Non-pigmented ciliary epithelial cell (primary cell): ENCODE data around the gene PCED1B.

Experiments used
- DNase-seq: peaks from one replicate; pipeline ENCODE4 v3.0.0-alpha.2; 2010; ENCODE audit warnings: low read depth

PCED1B gene

DNA sequence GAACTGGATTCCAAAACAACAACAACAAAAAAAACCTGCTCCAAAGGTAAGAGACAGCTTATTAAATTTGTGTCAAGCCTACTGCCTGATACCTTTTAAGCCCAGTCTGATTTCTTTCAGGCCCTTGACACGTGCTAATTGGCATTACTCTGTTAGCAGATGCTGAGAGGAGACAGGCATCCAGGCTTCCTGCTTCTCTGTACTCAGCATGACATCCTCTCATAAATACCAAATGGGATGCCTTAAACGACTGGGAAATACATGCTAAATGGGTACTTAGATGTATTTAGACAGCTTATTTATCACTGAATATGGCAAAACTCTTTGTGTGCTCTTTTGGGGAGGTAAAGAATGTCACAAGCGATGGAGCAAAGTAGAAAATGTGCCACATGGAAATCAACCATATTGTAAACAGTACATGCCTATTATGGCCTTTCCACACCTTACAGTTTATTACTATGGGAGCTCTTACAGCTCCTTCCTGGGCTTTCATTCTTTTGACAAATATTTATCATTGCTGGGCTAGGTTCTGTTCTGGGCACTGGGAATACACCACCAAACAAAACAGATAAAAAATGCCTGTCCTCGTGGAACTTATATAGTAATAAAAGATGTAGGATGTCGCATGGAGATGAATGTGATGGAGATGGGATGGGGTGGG is 11.5 kb upstream of the PCED1B start:
- DNase-seq, result no peak

- no peak for DNase-seq
These were observed 10.9 kb upstream of the PCED1B start for GRCh38 chr12:47068539-47068938.

- no peak for DNase-seq
These were observed 9.1 kb upstream of the PCED1B start for GRCh38 chr12:47070310-47070709.

GRCh38 chr12:47071241-47071852 is 8.1 kb upstream of the PCED1B start:
- no peak for DNase-seq

GRCh38 chr12:47073951-47074350 is 5.5 kb upstream of the PCED1B start:
- DNase-seq, result no peak

DNA sequence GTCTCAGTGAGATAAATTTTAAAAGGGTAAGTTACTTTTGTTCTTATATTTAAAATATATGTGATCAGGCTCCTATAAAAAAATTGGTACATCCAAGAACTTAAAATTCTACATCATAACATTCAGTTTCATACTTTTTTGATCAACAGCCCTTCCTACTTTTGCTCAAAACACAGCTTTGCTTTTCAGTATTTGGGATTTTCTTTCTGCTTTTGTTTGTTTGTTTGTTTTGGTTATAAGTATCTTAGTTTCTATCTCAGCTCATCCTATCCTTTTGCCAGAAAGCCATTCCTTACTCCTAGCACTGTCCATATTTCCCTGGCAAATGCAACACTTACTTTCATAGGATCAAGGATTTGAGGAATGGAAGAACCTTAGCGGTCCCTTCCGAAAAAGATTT is 4.7 kb upstream of the PCED1B start:
- DNase-seq, result no peak

DNA sequence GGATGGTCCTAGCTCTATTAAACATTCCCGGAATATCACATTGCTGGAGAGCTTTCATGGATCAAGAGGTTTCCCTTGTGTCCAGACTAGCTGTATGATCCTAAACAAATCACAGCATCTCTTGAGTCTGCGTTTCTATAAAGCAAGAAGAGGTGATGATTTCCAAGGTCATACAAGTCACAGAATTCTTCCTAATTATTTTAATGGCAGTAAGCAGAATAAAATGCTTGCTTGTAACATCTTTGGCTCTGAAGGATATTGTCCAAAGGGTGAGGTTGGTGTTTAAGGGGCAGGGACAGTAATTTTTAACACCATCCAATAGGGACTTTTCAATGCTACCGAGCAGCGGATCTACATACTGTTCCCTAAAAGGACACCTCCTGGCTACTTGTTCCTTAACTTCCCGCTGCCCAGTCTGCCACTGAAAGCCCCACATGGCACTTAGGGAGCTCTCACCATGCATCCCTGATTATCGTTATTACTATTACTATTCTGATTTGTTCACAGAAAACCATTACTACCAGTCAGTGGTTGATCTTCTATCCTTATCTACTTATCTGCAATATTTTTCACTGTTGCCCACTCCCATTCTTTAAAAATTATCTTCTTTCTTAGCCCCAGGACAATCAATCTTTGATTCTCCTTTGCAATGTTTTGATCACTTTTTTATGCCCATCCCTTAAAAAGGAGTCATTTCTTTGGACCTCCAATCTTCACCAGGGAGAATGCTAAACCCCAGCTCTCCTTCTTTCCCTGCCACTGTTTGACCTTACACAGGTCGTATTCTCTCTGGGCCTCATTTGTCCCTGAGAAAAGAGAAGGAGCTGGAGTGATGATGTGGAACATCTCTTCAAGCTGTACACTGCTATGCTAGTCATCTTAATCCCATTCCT is 4.0 kb upstream of the PCED1B start:
- DNase-seq, result no peak

GRCh38 chr12:47077206-47078085 is 2.0 kb upstream of the PCED1B start:
- DNase-seq, result no peak

GRCh38 chr12:47078086-47078395 is 1.4 kb upstream of the PCED1B start:
- no peak for DNase-seq

- DNase-seq, result no peak
These were observed 521 bp upstream of the PCED1B start for GRCh38 chr12:47078733-47079467.

DNA sequence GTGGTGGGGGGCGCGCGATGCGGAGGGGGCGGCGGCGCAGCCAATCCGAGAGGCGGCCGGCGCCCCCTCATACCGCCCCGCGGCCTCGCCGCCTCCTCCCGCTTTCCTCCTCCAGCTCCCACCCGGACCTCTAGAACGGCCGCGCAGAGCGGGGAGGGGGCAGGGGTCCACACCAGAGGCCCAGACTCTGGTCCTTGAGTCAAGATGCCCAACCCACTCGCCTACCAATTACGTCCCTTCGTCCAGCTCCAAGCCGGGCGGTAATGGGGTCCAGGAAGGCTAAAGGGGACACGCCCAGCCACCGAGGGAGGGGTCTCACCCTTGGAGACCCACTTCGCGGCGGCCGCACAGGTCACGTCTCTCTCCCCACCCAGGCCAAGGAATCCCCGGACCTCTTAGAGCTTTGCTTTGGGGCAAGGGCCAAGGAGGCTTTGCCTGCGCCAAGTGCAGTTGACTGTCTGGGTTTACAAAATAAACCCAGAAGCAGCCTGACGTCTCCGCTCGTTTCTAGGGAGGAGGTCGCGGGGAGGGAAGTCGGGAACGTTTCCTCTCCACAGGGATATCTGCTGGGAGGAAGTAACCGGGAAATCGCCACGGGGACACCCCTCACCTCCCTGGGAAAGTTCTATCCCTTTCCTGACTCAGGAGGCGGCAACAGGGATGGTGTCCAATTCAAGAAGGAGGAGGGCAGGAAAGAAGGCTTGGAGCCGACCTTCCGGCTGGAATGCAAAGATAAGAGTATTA is 732 bp downstream of the PCED1B start:
- no peak for DNase-seq

GRCh38 chr12:47080725-47081502 is 1.5 kb downstream of the PCED1B start:
- no peak for DNase-seq

DNA sequence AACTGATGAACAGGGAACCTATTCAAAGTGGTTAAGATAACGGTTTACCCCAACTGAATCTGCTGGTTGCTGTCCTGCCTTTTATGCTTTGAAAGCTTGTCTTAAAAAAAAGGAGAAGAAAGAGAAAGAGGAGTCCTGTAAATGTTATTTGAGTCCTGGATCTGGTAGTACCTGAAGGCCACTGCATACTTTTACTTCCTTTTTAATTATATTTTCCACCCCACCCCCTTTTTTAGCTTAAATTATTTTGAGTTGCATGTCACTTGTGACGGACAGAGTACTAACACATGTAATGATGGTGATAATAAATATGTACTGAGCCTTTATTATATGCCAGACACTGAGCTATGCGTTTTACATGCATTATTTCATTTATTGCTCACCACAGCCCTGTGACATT is 2.9 kb downstream of the PCED1B start:
- no peak for DNase-seq

DNA sequence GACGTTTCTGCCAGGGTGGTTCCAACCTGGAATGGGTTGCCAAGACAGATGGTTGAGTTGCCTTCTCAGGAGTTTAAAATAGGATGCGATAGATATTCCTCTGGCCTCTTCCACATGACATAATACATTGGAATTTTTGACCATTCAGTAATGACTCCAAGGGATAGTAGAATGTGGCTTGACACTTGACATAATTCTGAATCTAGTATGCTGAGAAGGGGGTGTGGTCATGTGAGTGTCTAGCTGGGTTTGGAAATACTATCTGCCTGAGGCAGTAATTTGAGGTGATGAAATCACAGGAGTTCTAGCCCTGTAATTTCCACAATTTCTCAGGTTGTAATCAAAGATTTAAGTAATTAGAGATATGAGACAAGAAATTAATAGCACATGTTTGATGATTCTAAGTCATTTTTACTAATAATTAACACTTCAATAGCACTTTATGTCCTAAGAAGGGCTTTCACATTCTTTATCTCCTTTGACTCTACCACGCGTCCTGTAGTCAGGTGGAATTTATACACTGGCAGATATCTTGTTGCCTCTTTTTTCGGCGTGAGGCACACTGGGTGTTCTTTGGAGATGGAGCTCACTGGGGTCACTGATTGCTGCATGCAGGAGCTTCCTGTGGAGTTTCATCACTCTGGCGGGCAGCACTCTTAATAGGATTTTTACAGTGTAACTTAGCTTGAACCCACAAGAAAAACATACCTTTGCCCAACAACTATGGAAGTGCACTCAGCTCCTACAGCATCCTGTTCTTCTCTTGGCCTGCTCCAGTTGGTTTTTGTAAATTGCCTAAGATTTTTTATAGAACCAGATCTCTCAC is 3.6 kb downstream of the PCED1B start:
- DNase-seq, result peak; percentile 88

DNA sequence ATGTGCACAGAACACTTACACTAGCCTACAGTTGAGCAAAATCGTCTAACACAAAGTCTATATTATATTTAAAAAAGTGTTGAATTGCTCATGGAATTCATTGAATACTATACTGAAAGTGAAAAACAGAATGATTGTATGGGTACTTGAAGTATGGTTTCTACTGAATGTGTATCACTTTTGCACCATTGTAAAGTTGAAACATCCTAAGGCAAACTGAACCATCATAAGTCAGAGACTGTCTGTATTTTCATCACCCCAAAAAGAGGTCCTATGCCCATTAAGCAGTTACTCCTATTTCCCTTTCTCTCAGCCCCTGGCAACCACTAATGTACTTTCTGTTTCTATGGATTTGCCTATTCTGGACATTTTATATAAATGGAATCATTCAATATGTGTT is 4.8 kb downstream of the PCED1B start:
- DNase-seq, result no peak

DNA sequence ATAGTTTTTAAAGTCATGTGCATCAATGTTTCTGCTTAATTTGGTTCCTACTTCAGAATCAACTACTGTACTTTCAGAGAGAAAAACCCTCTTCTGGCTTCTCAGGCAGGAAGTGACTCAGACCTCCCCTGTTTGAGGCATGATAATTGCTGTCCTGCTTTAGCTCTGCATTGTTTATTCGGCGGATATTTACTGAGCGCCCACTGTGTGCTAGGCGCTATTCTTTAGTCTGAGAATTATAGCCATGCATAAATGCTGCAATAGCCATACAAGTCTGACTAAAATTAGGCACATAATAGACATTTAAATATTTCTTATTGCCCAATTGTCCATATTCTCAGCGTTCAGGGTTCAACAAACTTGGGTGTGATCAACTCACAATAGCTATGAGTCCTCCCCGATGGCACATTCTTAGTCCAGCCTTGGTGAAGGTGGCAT is 6.4 kb downstream of the PCED1B start:
- DNase-seq, result no peak

GRCh38 chr12:47087088-47087688 is 7.8 kb downstream of the PCED1B start:
- DNase-seq, result no peak
